ENCODE data around the gene PTGES. TPM values are rescaled to one million over a fixed set of nuclear protein-coding genes. Genes with fewer than 3 reads are reported as not detected.

Gene PTGES
- total RNA-seq, 1 experiment from 2014 or later = 17.2 TPM

DNA sequence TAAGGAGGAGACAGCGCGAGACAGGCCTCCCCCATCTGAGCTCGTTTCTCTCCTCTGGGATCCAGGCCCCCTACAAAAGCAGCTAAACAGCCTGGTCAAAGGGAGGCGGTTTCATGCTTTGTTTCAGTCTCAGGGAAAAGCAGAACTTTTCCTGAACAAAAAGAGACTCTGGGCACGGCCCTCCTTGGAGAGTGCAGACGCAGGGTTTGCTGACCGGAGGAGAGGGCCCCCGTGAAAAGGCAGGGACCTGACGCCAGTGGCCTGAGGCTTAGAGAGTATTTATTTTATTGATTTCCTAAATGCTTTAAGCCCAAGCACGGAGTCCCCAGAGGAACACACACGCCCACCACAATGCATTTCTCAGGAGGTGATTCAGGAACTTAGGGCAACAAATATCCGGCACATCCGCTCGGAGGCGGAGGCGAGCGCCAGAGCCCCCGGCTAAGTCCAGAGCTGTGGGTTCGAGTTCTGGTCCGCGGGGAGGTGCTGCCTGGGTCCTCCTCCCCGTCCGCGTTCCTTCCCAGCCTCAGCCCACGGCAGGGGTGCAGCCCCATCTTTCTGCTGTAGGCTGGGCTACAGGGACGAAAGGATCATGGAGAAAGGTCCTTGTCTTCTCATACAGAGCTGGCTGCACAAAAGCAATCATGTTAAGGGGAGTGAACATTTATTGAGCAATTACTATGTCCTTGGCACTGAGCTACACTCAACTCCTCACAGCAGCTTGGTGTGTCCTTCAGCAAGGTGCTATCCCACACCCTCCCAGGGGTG, 40.0 kb downstream of the PTGES start:
- no peaks in the 10 kb centered on the region for H3K79me2 ChIP-seq (ENCODE audit: insufficient read depth, low read length)
- no peak overlapping the region for H3K9ac ChIP-seq (ENCODE audit: low read length)
- POLR2A ChIA-PET = no interaction called here
- no peak overlapping the region for H3K4me2 ChIP-seq (ENCODE audit: low read length)
- TF ChIP-seq SP1 (IDR thresholded peaks at IDR 0.05; ENCODE audit: low read depth) = no peak
- TF ChIP-seq CEBPB (IDR thresholded peaks at IDR 0.05; ENCODE audit: low read depth) = no peak
- TF ChIP-seq FOSL1 (IDR thresholded peaks at IDR 0.05; ENCODE audit: low read depth) = no peak
- TF ChIP-seq, protein P1, sequence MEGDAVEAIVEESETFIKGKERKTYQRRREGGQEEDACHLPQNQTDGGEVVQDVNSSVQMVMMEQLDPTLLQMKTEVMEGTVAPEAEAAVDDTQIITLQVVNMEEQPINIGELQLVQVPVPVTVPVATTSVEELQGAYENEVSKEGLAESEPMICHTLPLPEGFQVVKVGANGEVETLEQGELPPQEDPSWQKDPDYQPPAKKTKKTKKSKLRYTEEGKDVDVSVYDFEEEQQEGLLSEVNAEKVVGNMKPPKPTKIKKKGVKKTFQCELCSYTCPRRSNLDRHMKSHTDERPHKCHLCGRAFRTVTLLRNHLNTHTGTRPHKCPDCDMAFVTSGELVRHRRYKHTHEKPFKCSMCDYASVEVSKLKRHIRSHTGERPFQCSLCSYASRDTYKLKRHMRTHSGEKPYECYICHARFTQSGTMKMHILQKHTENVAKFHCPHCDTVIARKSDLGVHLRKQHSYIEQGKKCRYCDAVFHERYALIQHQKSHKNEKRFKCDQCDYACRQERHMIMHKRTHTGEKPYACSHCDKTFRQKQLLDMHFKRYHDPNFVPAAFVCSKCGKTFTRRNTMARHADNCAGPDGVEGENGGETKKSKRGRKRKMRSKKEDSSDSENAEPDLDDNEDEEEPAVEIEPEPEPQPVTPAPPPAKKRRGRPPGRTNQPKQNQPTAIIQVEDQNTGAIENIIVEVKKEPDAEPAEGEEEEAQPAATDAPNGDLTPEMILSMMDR (IDR thresholded peaks at IDR 0.05 in 2 of 3, conservative IDR thresholded peaks at IDR 0.05 in 1 of 3; ENCODE audit: borderline replicate concordance in 1 of 3, insufficient read depth in 1 of 3, low read depth in 2 of 3, low read length in 2 of 3) = no peak
- no peak for TF ChIP-seq MAX (IDR thresholded peaks at IDR 0.05)
- TF ChIP-seq EZH2phosphoT487 (IDR thresholded peaks at IDR 0.05; ENCODE audit: borderline replicate concordance) = no peak
- TF ChIP-seq ZFX (IDR thresholded peaks at IDR 0.05) = no peak
- no peak for TF ChIP-seq TCF7L2 (IDR thresholded peaks at IDR 0.05; ENCODE audit: borderline replicate concordance, extremely low read depth, insufficient read depth, insufficient read length)
- H3K27me3 ChIP-seq (ENCODE audit: insufficient read depth, low read length) = no peaks in the 10 kb centered on the region
- no peaks in the 10 kb centered on the region for H3K9me3 ChIP-seq (ENCODE audit: control insufficient read depth in 1 of 2, insufficient read depth in 1 of 2, low read depth in 1 of 2, low read length in 2 of 2)
- no peak overlapping the region for H3K27ac ChIP-seq (ENCODE audit: low read depth, low read length)
- no peak overlapping the region for H3K4me3 ChIP-seq (replicated peaks in 1 of 2; ENCODE audit: low read depth in 1 of 2, low read length in 2 of 2)
- no peaks in the 10 kb centered on the region for H3K36me3 ChIP-seq (ENCODE audit: control insufficient read depth in 1 of 2, insufficient read depth in 2 of 2, low read length in 2 of 2)
- intact Hi-C loops (cut with micrococcal nuclease) = no loop called here
- CTCF ChIA-PET = interaction anchor here (1.0 kb wide), 1 partner anchor 581 kb away, joined by 3 read pairs; no protein-coding TSS in a partner anchor
- no TSS peak for BruUV-seq (replicated peaks)
- no peaks in the 10 kb centered on the region for H3K9me2 ChIP-seq (ENCODE audit: insufficient read depth)
- H4K20me1 ChIP-seq (ENCODE audit: insufficient read depth) = no peaks in the 10 kb centered on the region
- RAD21 ChIA-PET (ENCODE audit: low non-redundant PET in 1 of 2, low total read pairs in 2 of 2, uncharacterized antibody in 2 of 2, unreplicated experiment in 2 of 2) = interaction anchor here in 1 of 2 experiments (0.6 kb wide), 1 partner anchor 87 kb away, joined by 3 read pairs; the partner anchor contains the start of gene NTMT1
- ATAC-seq (no peak), DNase-seq (ENCODE audit: low read depth, low spot score) (no peak)
- no peaks in the 10 kb centered on the region for H3K4me1 ChIP-seq (ENCODE audit: control insufficient read depth in 1 of 2, insufficient read depth in 2 of 2, low read length in 2 of 2)
- no peak overlapping the region for H2AFZ ChIP-seq (ENCODE audit: low read depth, low read length, poor library complexity, severe bottlenecking)

All from HCT116 (cell line).